Stimulated activated naive CD4-positive, alpha-beta T cell (primary cell): Measurements from ENCODE around the gene LRRC10B.

ENCODE experiments used
- DNase-seq, 6 experiments: peaks; one replicate each; lab custom pipeline; 2025; lab: John Stamatoyannopoulos, UW

Gene LRRC10B

DNA sequence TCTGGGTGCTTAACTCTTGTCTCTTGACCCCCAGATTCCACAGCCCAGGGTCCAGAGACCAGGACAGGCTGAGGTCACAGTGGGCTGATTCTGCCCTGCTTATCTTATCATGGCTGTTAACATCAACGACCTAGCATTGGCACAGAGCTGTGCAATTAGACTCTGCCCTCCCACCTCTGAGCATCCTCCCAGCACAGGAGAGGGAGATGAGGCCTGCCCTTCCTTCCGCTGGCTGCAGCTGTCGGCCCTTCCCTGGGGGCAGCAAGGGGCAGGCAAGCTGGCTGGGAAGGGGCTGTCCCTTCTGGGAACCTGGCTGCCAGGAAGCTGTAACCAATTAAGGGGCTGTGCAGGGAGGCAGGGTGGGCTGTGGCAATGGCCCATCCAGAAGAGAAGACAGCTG lies 22.5 kb downstream of the LRRC10B start:
- no peak for DNase-seq

DNA sequence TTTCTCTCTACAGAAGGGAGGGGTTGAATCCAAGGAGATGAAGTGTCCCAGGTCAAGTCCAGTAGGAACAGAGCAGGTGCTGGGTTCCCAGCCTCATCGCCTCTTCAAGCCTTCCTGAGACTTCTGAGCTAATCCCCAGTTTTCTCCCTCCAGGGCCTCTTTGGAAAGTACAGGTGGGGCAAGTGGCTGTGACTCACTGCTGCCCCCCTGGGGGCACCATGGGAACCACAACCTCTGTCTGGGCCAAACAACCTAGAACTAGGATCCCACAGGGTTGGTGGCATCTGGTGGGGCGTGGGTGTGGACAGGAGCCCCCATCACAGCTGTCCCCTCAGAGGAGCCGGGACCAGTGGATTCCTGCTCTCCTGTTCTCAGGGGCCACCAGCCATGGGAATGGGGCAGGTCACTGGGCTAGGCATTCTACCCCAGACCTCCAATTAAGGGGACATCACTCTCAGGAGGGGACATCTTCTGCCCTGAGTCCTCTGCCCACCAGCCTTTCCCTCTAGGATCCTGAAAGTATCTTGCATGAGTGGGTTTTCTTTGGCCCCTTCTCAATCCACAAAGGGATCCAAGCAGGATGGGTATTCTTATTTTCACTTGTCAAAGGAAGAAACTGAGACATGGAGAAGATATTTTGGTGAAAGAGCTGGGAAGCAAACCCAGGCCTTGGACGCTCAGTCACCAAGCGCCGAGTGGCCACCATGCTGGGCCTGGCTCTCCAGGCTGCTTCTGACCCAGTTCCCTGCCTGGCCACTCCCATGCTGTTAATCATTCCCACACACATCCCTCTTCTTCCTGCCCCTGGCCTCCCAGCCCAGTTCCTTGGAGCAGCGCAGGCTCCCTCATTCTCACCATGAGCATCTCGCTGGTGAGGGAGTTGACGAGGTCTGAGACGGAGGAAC lies 23.8 kb downstream of the LRRC10B start:
- peak in 4 of 6 experiments; percentile 11 to 29 (median 22) for DNase-seq

DNA sequence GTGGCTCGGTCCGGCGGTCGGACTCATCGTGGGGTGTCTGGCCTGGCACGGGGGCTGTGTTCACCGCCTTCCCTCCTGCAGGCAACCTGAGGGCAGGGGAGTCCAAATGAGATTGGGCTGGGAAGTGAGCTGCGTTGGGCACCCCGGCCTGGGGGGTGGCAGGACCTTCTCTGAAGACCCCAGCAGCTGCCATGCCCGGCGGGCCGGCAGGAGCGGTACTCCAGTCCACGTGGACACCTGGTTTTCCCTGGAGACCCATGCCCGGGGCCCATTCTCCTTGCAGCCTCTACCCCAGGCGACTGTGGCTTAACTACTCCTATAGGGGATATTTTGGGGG lies 24.5 kb downstream of the LRRC10B start:
- DNase-seq, result no peak

DNA sequence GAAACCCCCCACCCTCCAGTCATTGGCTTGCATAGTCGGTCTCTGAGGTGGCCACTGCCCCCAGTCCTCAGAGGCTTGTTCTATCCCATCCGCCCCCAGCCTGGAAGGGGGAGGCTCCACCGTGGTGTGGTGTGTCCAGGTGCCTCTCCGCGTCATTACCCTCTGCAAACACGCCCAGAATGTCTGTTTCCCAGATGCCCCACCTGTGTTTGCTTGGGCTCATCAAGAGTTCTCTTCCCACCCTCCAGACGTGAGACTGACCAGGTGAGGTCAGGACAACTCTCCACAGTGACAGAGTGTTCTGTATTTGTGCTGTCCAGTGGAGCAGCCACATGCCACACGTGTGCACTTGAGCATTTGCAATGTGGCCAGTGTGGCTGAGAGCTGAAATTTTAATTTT lies 24.9 kb downstream of the LRRC10B start:
- no peak for DNase-seq

DNA sequence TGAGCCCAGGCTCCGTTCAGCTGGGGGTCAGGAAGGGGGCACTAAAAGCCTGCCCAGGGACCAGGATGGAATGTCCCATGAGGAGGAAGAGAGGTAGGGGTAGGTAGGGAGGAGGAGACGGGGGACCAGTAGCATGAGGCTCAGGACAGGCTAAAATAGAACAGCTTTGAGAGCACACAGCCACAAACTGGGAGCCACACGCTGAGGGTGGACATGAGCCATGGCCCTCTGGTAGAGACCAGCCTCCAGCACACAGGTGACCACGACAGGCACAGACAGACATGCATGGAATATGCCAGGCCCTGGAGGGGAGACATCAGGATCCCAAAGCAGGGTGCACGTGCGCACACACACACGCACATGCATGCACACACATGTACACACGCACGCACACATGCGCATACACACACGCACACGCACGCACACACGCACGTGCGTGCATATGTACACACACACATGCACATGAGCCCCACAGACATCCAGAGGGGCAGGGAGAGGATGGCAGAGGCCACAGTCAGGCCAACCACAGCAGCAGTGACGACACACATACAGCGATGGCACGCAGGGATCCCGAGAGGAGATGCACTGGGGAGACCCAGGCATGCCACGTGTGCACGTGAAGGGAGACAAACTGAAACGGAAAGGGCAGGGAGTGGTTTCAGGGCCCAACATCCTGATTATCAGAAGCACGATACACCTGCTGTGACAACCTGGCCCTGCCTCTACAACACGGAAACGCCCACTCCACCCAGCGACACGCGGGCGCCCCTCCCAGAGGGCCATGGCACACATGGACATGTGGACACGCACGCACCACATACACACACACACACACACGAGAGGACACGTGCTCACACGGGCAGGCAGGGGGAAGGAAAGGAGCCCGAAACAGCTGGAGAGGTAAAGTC lies 25.7 kb downstream of the LRRC10B start:
- no peak for DNase-seq

DNA sequence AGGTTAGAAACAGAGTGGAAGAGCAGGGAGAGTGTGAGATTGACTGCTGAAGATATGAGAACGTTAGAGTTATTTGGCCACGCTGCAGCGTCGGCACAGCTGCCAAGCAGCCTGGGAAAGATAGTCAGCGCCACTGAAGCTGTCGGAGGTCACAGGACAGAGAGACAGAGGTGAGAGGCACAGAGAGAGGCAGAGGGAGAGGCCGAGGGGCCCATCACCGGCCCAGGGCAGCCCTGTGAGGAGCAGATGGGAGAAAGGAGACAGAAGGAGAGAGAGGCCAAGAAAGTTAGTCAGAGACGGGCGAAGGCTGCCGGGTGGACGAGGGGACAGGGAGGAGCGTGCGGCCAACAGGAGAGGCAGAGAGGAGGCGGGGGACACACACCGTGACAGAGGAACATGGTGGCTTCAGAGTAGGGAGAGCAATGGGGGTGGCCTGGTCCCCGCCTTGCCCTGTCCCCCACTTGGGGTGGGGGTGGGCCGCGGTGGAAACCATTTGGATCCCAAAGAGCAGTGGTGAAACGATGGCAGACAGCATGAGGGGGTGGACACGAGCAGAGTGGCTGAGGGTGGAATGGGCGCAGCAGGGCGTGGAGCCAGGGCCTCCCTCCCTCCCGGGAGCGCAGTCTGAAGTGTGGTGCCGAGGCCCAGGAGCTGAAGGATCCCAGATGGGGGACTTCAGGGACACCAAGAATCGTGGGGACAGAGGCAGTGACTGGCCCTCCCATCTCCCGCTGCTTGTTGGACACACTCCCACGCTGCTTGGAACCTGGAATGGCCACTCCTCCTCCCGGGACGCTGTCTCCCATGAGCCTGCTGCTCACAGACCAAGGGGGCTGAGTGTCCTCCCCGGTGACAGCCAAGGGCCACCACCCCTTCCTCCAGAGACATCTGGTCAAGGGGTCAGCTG lies 26.6 kb downstream of the LRRC10B start:
- no peak for DNase-seq

DNA sequence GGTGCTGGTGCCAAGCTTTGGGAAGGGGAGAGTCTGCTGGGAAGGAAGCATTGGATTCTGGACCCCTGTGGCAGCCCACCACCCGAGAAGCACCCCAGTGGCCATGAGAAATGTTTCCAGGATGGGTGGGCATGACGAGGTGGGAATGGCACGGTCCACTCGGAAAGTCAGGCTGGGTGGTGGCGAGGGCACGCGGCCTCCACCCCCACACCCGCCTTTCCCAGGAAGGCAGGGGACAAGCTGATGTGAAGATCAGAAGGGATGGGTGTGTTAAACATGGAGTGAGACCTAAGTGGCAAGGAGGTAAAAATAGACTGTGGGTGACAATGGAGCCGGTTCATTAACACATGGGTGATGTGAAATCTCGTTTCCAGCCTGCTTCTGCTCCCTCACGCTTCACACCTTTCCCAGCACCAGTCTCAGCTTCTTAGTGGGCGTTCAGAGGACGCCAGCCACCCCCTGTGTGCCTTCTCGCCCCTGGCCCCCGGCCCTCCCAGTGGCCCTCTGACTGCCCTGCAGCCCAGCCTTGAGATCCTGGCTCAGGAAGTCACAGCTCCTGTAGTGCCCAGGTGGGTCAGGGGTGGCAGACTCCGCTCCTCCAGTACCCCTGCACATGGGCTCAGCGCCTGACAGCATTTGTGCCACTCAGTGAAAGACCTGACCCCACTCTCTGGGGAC lies 27.6 kb downstream of the LRRC10B start:
- DNase-seq, result no peak

DNA sequence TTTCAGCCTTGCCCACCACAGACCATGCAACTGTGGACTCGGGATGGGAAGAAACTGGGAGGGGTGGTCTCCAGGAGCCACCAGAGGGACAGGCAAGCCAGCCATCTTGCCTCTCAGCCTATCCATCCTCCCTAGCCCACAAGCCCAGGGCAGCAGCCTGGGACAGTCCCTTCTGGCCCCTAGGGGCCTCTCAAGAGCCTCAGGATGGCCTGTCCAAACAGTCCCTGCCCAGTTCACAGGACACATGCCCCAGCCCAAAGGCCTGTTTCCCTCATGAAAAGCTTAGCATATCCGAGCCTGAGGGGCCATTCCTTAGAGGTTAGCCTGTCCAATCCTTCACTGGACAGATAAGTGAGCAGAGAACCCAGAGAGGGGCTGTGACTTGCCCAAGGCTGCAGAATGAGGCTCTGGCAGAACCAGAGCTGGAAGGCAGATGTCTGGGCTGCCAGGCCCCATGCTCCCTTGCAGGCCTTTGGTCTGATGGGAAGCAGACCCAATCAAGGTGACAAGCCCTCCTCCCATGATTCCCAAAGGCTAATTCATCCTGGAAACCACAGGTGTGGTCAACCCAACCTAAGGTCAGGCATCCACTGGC lies 28.2 kb downstream of the LRRC10B start:
- no peak for DNase-seq

DNA sequence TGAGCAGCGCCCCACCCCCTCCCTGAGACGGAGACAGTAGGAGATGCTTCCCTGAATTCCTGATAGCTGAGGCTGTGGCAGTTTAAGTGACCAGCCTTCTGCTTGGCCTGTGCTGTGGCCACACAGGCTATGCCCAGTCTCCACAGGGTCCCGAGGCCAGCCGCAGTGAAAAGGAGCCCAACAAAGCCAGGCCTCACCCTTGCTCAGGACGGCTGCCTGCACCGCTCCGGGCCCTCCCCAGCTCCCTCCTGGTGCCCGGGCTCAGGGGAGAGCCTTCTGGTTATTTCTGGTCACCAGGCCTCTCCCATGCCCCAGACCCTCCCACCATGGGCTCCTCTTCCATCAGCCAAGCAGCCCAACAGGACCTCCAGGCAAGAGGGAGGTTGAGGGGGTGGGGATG lies 28.8 kb downstream of the LRRC10B start:
- DNase-seq, result no peak

DNA sequence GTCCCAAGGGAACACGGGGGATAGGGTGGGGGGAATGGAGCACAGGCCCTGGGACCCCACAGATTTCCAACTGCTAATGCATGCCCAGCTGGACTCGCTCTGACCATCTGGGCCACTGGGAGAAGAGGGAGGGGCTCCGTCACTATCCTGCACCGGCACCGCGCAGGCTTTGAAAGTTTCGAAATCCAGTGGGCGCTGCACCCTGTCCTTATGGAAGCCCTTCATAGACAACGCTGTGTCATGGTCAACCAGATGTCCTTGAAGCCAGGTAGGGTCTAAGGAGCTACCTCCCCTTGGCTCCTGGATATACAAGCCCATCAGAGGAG lies 30.1 kb downstream of the LRRC10B start:
- no peak for DNase-seq

DNA sequence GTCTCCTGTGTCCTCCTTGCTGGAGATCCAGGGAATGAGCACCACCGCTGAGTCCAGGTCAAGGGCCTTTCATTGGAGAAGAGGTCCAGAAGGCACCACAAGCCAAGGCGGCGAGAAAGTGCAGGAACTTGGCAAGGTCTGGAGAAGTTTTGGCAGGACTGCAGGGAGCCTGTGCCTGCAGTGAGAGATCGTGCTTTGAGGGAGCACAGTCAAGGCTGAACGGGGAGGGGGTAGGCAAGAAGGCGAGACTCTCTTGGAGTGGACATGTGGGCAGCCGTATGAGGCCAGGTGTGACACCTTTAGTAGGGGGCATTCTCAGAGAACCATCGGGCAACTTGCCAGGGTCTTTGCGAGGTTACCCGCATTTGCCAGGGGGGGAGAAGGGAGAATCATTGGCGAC lies 30.5 kb downstream of the LRRC10B start:
- DNase-seq, result no peak

DNA sequence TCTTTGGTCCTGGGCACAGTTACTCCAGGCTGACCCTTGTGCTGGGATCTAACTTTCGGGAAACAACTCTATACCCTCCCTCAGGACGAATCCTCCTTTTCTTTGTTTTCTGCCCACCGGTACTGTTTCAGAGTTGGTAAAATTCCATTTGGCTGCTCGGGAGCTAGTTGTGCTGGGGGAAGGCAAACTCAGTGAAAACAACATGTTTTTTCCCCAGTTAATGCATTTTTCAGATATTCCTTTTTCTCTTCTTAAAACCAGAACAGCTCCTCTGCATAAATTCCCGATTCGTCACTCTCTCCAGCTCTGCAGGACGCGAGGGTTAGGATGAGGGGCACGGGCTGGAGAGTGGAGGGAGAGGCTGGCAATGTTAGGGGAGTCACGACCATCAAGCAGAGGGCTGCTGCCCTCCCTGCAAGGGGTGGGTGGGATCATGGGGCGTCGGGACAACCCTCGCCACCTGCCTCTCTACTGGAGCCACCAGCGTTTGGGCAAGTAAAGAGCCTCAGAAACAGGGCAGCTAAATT lies 31.3 kb downstream of the LRRC10B start:
- DNase-seq, result no peak

DNA sequence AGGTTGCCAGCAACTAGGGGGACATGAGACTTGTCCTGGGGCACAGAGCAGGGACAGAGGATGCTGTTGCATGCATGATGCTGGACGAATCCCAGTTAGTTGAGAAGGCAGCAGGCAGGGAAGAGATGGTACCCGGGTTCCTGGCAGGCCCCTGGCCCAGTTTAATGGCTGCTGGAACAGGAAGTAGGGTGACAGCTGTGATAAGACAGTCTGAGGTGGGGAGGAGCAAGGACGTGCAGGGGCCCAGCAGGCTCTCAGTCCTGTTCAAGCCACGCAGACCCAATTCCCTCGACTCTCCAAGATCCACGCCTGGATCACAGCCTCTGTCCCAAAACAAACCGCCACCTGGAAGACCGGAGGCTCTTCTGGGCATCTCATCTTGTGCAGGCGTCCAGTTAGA lies 32.0 kb downstream of the LRRC10B start:
- no peak for DNase-seq

DNA sequence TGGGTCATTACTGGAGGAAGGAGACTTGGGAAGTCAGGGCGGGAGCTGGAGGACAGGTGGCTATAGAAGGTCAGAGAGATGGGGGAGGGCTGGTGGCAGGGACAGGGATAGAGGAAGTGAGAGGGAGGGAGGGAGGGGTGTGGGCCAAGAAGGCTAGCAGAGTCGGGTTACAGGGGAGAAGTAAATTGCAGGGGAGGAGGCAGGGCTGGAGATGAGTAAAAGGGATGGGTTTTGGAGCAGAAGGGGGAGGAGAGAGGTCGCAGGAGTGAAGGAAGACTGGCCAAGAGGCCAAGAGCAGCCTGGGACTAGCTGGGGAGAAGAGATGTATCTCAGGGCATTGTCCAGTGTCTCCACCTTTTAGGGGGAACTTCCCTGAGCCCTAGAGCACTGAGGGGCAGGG lies 33.0 kb downstream of the LRRC10B start:
- no peak for DNase-seq

DNA sequence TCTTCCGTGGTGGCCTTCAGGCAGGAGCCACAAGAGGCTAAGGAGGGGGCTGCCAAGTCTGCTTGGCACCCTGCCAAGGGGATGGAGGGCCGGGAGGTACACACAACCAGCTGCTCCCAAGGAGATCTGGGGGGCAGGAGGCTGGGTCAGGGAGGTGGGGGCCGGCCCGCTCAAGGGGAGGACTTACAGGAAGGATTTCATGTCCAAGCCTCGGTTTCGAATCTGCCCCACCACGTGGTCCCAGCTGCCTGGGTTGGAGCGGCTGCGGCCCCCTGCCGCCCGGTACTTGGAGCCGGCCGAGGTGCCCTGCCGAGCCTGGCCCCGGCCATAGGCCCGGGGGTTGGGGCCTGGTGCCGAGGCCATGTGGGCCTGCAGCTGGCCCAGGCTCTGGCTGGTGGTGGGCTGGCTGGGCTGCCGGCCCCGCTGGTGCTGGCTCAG lies 33.5 kb downstream of the LRRC10B start:
- DNase-seq, result no peak

DNA sequence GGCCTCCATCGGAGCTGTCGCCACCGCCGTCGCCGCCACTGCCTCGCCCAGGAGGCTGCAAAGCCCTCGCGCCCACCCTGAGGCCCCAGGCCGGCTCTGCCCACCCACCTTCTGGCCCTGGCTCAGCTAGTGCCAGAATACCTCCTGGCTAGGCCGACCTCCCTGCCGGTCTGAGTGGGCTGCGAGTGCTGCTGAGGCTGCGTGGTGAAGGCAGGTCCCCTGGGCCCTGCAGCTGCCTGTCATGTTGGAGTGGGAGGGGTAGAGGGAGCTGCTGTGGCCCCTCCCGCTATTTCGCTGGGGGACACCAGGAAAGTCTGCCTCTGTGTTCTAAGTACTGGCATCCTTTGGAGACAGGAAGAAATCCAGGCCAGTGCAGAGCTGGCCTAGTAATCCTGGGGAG lies 34.2 kb downstream of the LRRC10B start:
- DNase-seq, result no peak

DNA sequence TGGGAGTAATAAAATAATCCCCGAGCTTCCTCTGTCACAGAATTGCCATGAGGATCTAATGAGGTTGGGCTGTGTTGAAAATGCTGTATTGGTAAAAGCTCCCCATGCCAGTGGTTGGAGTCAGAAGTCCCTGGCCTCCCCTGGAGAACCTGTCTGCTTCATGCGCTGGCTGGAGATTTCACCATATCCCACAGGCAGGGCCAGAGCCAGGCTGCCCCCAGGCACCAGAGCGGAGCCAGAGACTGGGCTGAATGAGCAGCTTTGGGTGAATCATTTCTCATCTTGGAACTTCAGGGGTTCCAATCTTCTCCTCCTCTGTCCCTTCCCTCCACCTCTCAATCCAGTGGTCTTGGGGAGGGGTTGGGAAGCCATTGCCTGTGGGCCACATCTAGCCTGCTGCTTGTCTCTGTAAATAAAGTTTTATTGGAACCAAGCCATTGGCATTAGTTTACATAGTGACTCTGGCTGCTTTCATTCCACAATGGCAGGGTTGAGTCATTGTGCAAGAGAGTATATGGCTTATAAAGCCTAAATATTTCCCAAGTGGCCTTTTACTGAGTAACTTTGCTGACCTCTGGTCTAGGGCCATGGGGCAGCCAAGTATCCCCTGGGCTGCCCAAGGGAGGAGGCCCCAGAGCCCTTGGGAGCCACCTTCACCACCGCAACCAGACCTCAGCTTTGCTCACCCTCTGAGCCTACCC lies 35.2 kb downstream of the LRRC10B start:
- DNase-seq, result no peak

DNA sequence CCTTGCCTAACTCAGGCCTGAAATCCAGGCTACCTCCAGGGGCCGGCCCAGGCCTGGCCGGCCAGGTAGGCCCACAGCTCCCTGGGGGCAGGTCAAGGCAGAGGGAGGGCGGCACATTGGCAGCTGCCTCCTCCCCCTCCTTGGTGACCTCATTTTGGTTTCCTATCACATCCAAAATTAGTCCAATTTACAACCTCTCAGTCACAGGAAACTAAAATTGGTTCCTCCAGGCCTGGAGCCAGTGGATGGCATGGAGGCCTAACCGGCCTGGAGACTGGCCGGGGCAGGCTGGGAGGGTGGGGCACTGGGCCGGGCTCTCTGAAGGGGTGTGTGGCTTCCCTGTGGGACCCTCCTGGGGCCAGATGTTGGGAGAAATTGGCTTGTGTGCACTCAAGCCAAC lies 35.9 kb downstream of the LRRC10B start:
- no peak for DNase-seq

DNA sequence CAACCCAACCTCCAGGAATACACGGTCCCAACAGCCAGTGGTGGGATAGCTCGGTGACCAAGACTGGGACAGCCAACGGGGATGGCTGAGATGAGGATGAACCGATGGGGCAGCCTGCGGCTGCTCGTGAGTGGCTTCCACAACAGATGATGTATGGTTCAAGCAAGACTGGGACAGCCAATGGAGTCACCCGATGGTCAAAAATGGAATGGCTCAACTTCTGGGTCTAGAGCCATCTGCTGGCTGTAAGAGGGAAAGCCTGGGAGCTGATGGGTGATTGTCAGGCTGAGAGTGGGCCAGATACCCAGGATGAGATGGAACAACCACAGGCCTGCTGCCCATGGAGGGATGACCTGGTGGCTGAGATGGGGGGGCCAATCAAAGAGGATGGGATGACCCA lies 36.8 kb downstream of the LRRC10B start:
- DNase-seq, result no peak

DNA sequence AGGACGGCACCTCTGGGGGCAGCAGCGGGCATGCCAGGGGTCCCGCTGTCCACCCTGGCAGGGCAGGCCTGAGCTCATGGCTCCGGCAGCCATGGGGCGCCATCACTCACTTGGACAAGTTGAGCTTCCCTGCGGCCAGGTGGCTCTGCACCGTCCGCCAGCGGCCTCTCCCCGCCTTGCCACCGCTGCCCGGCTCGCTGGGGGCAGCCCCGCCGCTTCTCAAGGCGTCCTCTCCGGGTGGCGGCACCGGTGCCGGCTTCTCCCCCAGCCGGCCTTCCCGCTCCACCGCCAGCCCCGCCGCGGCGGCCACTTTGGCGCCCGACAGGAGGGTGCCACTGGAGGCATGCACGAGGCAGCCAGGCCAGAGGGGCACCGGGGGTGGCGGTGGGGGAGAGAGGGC lies 37.4 kb downstream of the LRRC10B start:
- no peak for DNase-seq
